NCI-H748 (cell line): Measurements from ENCODE around the gene CDH8.

Source experiments
- DNase-seq: peaks from one replicate; lab custom pipeline; 2025; ENCODE audit not compliant: unreplicated experiment; lab: John Stamatoyannopoulos, UW

CDH8 gene

GRCh38 chr16:61665512-61665911 lies 370.7 kb downstream of the CDH8 start:
- DNase-seq = no peak

- no peak for DNase-seq
Observed at GRCh38 chr16:61659936-61660335, 376.3 kb downstream of the CDH8 start.

GRCh38 chr16:61654962-61655361 lies 381.3 kb downstream of the CDH8 start:
- DNase-seq = no peak

GRCh38 chr16:61653544-61653943 lies 382.7 kb downstream of the CDH8 start:
- DNase-seq = no peak

GRCh38 chr16:61645561-61645960 lies 390.7 kb downstream of the CDH8 start:
- no peak for DNase-seq

- DNase-seq = no peak
Observed at GRCh38 chr16:61644736-61645135, 391.5 kb downstream of the CDH8 start.

- peak; percentile 14 for DNase-seq
Observed at GRCh38 chr16:61617219-61617783, 418.9 kb downstream of the CDH8 start.

- no peak for DNase-seq
Observed at GRCh38 chr16:61616088-61616487, 420.1 kb downstream of the CDH8 start.

GRCh38 chr16:61611847-61612491 lies 424.3 kb downstream of the CDH8 start:
- no peak for DNase-seq

GRCh38 chr16:61606581-61606980 lies 429.7 kb downstream of the CDH8 start:
- DNase-seq = no peak
